Measurements from ENCODE around the gene C21orf91. TPM values are rescaled to one million over a fixed set of nuclear protein-coding genes. Genes with fewer than 3 reads are reported as not detected.
"Not testable (repeated sequence)": the region's sequence is repeated elsewhere in the genome, so short reads cannot be mapped to it uniquely, and the experiment has no call there.

The C21orf91 gene
- polyA plus RNA-seq, 2 of the 4 experiments (the other 2 are of a cell fraction), result 1.9 to 5.5 TPM

DNA sequence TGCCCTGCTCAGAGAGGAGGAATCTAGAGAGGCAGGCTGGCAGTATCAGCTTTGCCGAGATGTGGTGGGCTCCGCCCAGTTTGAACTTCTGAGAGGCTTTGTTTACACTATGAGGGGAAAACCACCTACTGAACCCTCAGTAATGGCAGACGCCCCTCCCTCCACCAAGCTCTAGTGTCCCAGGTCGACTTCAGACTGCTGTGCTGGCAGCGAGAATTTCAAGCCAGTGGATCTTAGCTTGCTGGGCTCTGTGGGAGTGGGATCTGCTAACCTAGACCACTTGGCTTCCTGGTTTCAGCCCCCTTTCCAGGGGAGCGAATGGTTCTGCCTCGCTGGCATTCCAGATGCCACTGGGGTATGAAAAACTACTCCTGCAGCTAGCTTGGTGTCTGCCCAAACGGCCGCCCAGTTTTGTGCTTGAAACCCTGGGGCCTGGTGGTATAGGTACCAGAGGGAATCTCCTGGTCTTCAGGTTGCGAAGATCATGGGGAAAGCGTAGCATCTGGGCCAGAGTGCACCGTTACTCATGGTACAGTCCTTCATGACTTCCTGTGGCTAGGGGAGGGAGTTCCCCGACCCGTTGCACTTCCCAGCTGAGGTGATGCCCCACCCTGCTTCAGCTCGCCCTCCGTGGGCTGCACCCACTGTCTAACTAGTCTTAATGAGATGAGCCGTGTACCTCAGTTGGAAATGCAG, 43.6 kb downstream of the C21orf91 start (continued):
- TF ChIP-seq, protein P1, sequence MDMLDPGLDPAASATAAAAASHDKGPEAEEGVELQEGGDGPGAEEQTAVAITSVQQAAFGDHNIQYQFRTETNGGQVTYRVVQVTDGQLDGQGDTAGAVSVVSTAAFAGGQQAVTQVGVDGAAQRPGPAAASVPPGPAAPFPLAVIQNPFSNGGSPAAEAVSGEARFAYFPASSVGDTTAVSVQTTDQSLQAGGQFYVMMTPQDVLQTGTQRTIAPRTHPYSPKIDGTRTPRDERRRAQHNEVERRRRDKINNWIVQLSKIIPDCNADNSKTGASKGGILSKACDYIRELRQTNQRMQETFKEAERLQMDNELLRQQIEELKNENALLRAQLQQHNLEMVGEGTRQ (IDR thresholded peaks at IDR 0.05), result no peak
- TF ChIP-seq GATA3 (IDR thresholded peaks at IDR 0.05; ENCODE audit: borderline replicate concordance) (no peak), REST (IDR thresholded peaks at IDR 0.05) (no peak)

DNA sequence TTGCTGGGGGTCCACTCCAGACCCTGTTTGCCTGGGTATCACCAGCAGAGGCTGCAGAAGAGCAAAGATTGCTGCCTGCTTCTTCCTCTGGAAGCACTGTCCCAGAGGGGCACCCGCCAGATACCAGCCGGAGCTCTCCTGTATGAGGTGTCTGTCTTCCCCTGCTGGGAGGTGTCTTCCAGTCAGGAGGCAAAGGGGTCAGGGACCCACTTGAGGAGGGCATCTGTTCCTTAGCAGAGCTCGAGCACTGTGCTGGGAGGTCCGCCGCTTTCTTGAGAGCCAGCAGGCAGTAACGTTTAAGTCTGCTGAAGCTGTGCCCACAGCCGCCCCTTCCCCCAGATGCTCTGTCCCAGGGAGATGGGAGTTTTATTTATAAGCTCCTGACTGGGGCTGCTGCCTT, 44.1 kb downstream of the C21orf91 start:
- H3K4me3 ChIP-seq; CTCF ChIA-PET; POLR2A ChIA-PET; FAIRE-seq; H3K27ac ChIP-seq; H3K4me2 ChIP-seq; H3K9me3 ChIP-seq; ATAC-seq; DNase-seq (ENCODE audit: low read depth in 1 of 2, low spot score in 1 of 2); H3K4me1 ChIP-seq: not testable (repeated sequence)
- whole genome bisulfite sequencing (ENCODE audit: missing lambda C conversion rate), result 87% methylated on average over 3 of the region's 7 CpGs

DNA sequence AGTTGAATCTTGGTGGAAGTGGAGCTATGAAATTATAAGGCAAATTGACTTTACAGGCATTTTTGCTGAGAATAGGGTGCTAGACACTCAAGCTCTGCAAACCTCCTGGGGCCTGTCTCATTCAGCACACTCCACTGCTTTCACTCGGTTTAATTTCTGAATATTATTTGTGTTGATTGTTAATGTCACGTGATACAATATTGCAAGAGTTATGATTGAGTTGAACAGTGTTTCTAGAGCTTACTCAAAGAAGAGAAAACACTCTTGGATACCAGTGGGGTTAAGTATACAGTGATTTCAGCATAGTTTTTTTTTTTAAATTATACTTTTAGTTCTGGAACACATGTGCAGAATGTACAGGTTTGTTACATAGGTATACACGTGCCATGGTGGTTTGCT, 49.7 kb downstream of the C21orf91 start:
- no peak for DNase-seq (ENCODE audit: low read depth in 1 of 2, low spot score in 1 of 2)
- CTCF ChIA-PET, result no interaction called here
- WGBS (ENCODE audit: missing lambda C conversion rate), result 41% methylated on average over 3 of the region's 3 CpGs
- Histone ChIP-seq H3K9me3 (no peaks in the 10 kb centered on the region), H3K4me3 (no peak overlapping the region), H3K27ac (no peak overlapping the region), H3K4me2 (no peak overlapping the region), H3K4me1 (no peaks in the 10 kb centered on the region)
- TF ChIP-seq HDAC2 (IDR thresholded peaks at IDR 0.05) (no peak), EP300 (IDR thresholded peaks at IDR 0.05) (no peak), REST (IDR thresholded peaks at IDR 0.05) (no peak)
- TF ChIP-seq, protein P1 (IDR thresholded peaks at IDR 0.05), result 0 out of 2 replicates have a peak, but pooled peaks have one; percentile 12
- no peak for ATAC-seq
- FAIRE-seq, result no peak
- POLR2A ChIA-PET, result no interaction called here

- POLR2A ChIA-PET, result no interaction called here
- ATAC-seq, result no peak
Measured at GRCh38 chr21:17768840-17769446, 50.2 kb downstream of the C21orf91 start.

More at GRCh38 chr21:17768840-17769446, 50.2 kb downstream of the C21orf91 start:
- CTCF ChIA-PET, result no interaction called here
- no peak for DNase-seq (ENCODE audit: low read depth in 1 of 2, low spot score in 1 of 2)
- 56% methylated on average over 3 of the region's 3 CpGs for WGBS (ENCODE audit: missing lambda C conversion rate)
- no peak for TF ChIP-seq FOXS1 (CRISPR knock-in tag; IDR thresholded peaks at IDR 0.05)
- peak; percentile 54 for TF ChIP-seq MAFK (IDR thresholded peaks at IDR 0.05; ENCODE audit: partially characterized antibody)
- Histone ChIP-seq H3K4me3 (no peak overlapping the region), H3K4me2 (no peak overlapping the region), H3K27ac (no peak overlapping the region), H3K9me3 (no peaks in the 10 kb centered on the region), H3K4me1 (no peaks in the 10 kb centered on the region)
- no peak for FAIRE-seq

Data from A549 (cell line).